ENCODE data around the gene CELF6. TPM values are rescaled to one million over a fixed set of nuclear protein-coding genes. Genes with fewer than 3 reads are reported as not detected.

The CELF6 gene
- total RNA-seq, 1 experiment from 2014 or later, result not detected

- Histone ChIP-seq H3K9me3 (ENCODE audit: insufficient read depth, low read depth) (no peaks in the 10 kb centered on the region), H3F3A (ENCODE audit: insufficient read depth, low read depth) (no peaks in the 10 kb centered on the region), H3K27ac (no peak overlapping the region), H3K4me2 (no peak overlapping the region), H2AFZ (no peak overlapping the region), H3K4me3 (no peak overlapping the region), H3K79me2 (ENCODE audit: low read depth) (no peaks in the 10 kb centered on the region), H3K27me3 (ENCODE audit: insufficient read depth, low read depth) (no peaks in the 10 kb centered on the region), H3K4me1 (replicated peaks; ENCODE audit: insufficient read depth) (no peaks in the 10 kb centered on the region), H3K9me2 (ENCODE audit: insufficient read depth) (no peaks in the 10 kb centered on the region), H3K36me3 (ENCODE audit: low read depth) (peaks cover 11% of the 10 kb centered on the region; the same call in 1 of the 2 replicates), H4K20me1 (ENCODE audit: insufficient read depth) (no peaks in the 10 kb centered on the region)
- no peak for DNase-seq
- no TSS peak for BruUV-seq (replicated peaks)
- intact Hi-C loops (cut with micrococcal nuclease; ENCODE audit: unreplicated experiment), result no loop called here
- TF ChIP-seq EZH2 (IDR thresholded peaks at IDR 0.05; ENCODE audit: low read depth), result no peak
- no peak for TF ChIP-seq CTCF (conservative IDR thresholded peaks at IDR 0.05)
- CTCF ChIA-PET, result no interaction called here
- POLR2A ChIA-PET (ENCODE audit: unreplicated experiment), result no interaction called here
Measured at GRCh38 chr15:72345806-72346205, 25.8 kb upstream of the CELF6 start.

GRCh38 chr15:72345280-72345679 lies 25.3 kb upstream of the CELF6 start:
- H3F3A ChIP-seq (ENCODE audit: insufficient read depth, low read depth), result peaks cover 3% of the 10 kb centered on the region; the same call in 1 of the 2 replicates
- H3K27me3 ChIP-seq (ENCODE audit: insufficient read depth, low read depth), result no peaks in the 10 kb centered on the region
- no peak overlapping the region for H2AFZ ChIP-seq
- no peaks in the 10 kb centered on the region for H3K9me2 ChIP-seq (ENCODE audit: insufficient read depth)
- CTCF ChIA-PET, result no interaction called here
- no peak overlapping the region for H3K4me2 ChIP-seq
- no peak overlapping the region for H3K27ac ChIP-seq
- no peak for TF ChIP-seq EZH2 (IDR thresholded peaks at IDR 0.05; ENCODE audit: low read depth)
- TF ChIP-seq CTCF (conservative IDR thresholded peaks at IDR 0.05), result no peak
- peaks cover 10% of the 10 kb centered on the region; the same call in 1 of the 2 replicates for H3K36me3 ChIP-seq (ENCODE audit: low read depth)
- no peaks in the 10 kb centered on the region for H3K9me3 ChIP-seq (ENCODE audit: insufficient read depth, low read depth)
- DNase-seq, result no peak
- H3K4me3 ChIP-seq, result no peak overlapping the region
- no TSS peak for BruUV-seq (replicated peaks)
- no peaks in the 10 kb centered on the region for H3K79me2 ChIP-seq (ENCODE audit: low read depth)
- no peaks in the 10 kb centered on the region for H4K20me1 ChIP-seq (ENCODE audit: insufficient read depth)
- POLR2A ChIA-PET (ENCODE audit: unreplicated experiment), result no interaction called here
- H3K4me1 ChIP-seq (replicated peaks; ENCODE audit: insufficient read depth), result no peaks in the 10 kb centered on the region
- intact Hi-C loops (cut with micrococcal nuclease; ENCODE audit: unreplicated experiment), result no loop called here

DNA sequence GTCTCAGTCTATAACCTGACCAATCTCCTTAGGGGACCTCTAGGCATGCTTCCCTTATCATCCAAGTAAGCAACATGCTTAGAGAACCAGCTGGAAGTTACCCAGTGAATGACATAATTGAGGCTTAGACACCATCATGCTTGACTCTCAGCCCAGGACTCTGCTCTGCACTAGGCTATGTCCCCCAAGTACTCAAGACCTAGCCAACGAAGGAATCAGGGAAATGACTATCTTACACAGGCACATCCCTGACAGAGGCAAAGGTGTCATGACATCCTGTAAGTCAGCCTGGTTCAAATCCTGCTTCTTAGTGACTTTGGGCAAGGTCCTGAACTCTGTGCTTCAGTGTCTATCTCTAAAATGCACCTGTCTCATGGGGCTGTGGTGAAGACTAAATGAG lies 24.6 kb upstream of the CELF6 start:
- Histone ChIP-seq H3K36me3 (ENCODE audit: low read depth) (peaks cover 10% of the 10 kb centered on the region; the same call in 1 of the 2 replicates), H3K27ac (no peak overlapping the region), H2AFZ (no peak overlapping the region), H4K20me1 (ENCODE audit: insufficient read depth) (no peaks in the 10 kb centered on the region), H3K4me2 (no peak overlapping the region), H3K4me3 (no peak overlapping the region), H3K79me2 (ENCODE audit: low read depth) (no peaks in the 10 kb centered on the region), H3K27me3 (ENCODE audit: insufficient read depth, low read depth) (no peaks in the 10 kb centered on the region), H3K9me2 (ENCODE audit: insufficient read depth) (no peaks in the 10 kb centered on the region), H3K4me1 (replicated peaks; ENCODE audit: insufficient read depth) (no peaks in the 10 kb centered on the region), H3F3A (ENCODE audit: insufficient read depth, low read depth) (peaks cover 9% of the 10 kb centered on the region; the same call in 1 of the 2 replicates), H3K9me3 (ENCODE audit: insufficient read depth, low read depth) (no peaks in the 10 kb centered on the region)
- BruUV-seq (replicated peaks), result no TSS peak
- CTCF ChIA-PET, result no interaction called here
- intact Hi-C loops (cut with micrococcal nuclease; ENCODE audit: unreplicated experiment), result no loop called here
- TF ChIP-seq CTCF (conservative IDR thresholded peaks at IDR 0.05) (no peak), EZH2 (IDR thresholded peaks at IDR 0.05; ENCODE audit: low read depth) (no peak)
- DNase-seq, result no peak
- POLR2A ChIA-PET (ENCODE audit: unreplicated experiment), result no interaction called here

All from PC-9 (cell line).